CD4-positive, alpha-beta T cell treated with Interleukin-1 beta for 1 hour (primary cell): ENCODE measurements around the gene CFAP107.
"Not testable (repeated sequence)": the region's sequence is repeated elsewhere in the genome, so short reads cannot be mapped to it uniquely, and the experiment has no call there.

ENCODE experiments used
- DNase-seq, 2 donors: peaks; one replicate each; pipeline ENCODE4 v3.0.0-alpha.2; 2020 to 2022

The CFAP107 gene

DNA sequence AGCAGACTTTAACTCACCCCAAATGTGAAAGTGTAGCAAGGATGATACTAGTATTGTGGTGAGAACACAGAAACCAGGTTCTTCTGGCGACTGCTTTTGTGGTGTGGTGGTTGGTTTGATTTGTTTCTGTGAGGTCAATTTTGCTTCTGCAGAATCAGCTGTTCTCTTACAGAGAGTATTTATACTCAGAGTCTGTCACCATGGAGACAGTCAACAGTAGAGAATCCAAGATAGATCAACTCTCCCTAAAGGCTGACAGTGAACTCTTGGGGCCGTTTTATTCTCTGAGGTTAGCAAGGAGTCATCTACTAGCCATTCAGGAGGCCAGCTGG is at the start of gene CFAP107:
Gene CFAP107, plus strand, starts transcription at position 209 of the 332 bp plus-strand sequence. CDS start 231 bp downstream, outside the sequence.
- DNase-seq: no peak

- no peak for DNase-seq
Observed at GRCh38 chr1:12696658-12697057, 49.3 kb upstream of the CFAP107 start.

DNA sequence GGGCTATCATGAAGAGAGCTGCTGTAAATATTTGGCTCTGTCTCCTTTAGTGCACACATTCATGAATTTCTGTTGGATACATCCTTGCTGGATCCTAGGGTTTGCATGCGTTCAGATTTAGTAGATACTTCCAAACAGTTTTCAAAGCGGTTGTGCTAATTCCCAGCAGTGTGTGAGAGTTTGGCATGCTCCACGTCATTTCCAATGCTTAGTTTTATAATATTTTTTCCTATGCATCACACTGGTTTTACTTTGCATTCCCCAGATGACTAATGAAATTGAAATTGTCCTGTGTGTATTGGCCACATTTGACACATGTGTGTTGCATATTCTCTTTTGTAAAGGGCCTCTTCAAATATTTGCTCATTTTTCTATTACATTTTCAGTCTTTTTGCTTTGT is 48.6 kb upstream of the CFAP107 start:
- DNase-seq: no peak

- no peak for DNase-seq
Observed at GRCh38 chr1:12703821-12704451, 42.1 kb upstream of the CFAP107 start.

GRCh38 chr1:12706061-12706460 is 39.9 kb upstream of the CFAP107 start:
- DNase-seq: no peak

DNA sequence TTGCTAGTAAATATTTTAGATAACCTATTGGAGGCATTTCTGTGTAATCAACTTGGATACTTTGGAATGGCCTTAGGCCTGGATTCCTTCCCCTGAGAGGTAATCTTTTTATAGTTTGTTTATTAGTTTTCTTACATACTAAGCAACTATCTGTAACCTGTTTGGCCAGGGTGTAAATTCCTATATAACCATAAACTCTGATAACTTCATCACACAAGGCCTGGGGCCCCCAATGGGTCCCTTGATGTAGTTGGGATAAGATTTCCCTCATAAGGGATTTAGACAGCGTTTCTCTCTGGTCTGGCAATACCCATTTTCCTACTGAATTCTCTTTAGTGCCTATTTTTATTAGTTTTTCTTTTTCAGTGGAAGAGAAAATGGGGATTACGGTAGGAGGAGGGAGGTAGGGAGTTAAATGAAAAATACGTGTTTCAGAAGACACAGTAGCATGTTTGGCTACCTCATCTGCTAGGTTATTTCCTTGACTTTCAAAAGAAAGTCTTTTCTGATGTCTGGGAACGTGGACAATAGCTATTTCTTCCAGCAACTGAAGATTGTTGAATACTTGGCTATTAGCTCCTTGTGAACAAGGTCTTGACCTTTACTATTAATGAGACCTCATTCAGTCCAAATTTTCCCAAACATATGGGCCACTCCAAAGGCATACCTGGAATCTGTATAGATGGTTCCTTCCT is 37.5 kb upstream of the CFAP107 start:
- no peak for DNase-seq

DNA sequence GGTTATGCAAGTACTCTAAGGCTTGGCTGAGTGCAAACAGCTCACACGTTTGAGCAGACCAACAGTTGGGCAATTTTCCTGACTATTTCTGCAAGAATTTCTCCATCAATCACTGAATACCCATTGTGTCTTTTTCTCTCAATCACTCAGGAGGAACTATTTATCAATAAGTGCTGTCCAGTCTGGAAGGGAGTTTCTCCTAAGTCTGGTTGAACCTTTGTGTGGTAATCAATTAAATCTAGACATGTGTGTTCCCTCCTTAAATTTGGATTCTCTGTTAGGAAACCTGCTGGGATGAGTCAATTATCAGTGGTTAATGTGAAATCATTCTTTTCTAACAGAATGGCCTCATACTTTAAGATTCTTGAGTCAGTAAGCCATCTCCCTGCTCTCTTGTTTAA is 36.9 kb upstream of the CFAP107 start:
- no peak for DNase-seq

- no peak for DNase-seq
Observed at GRCh38 chr1:12709696-12710095, 36.3 kb upstream of the CFAP107 start.

DNA sequence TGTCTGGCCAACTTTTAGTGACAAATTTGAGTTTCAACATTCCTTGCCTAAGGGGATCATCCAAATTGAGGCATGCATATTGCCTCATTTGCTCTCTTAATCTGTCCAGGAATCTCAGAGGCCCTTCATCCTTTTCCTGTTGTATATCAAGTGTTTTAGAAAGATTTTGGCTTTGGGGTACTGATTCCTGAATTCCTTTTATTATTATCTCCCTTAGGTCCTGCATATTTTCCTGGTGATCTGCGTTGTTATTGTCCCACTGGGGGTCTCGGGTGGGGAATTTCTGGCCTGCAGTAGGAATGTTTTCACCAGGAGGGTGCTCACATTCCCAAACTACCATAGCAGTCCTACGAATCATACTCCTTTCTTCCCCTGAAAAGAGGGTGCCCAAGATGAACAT is 34.5 kb upstream of the CFAP107 start:
- no peak for DNase-seq

DNA sequence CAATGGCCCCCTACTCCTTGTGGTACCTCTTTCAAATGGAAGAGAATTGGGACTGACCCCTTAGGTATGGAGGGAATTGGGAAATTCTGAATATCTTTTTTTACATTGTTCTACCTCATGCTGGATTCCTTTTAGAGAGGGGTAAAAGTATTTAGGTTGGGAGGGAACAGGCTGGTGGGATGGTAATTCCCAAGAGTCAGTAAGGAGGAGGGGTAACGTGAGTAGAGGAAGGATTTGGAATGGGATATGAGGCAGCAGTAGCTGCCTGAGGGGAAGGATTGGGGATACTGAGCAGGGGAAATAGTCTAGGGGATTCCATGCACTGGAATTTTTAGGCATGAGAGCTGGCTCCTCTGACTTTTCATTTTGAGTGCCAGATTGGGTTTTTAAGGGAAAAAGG is 33.9 kb upstream of the CFAP107 start:
- DNase-seq: no peak

DNA sequence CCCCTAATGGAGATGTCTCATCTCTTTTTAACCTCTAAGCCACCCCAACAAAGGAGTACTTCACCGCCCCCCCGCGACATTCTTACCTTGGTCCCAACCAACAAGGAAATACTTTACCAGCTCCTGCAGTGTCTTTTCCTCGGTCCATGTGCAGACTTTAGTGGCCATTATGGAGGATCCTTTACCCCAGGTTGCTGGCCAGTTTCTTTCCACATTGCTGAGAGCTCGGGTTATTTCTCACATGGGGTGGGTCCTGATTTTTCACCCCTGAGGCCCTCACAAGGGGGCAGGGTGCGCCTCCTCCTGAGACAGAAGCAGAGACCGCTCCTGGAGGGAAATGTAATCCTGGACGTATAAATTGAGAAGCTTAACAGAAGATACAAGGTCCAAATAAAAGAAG is 33.1 kb upstream of the CFAP107 start:
- no peak for DNase-seq

DNA sequence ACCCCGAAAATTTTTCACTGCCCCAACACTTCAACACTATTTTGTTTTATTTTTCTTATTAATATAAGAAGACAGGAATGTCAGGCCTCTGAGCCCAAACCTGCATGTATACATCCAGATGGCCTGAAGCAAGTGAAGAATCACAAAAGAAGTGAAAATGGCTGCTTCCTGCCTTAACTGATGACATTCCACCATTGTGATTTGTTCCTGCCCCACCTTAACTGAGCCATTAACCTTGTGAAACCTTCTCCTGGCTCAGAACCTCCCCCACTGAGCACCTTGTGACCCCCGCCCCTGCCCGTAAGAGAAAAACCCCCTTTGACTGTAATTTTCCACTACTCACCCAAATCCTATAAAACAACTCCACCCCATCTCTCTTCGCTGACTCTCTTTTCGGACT is 32.3 kb upstream of the CFAP107 start:
- not testable (repeated sequence) for DNase-seq

GRCh38 chr1:12714710-12715475 is 31.1 kb upstream of the CFAP107 start:
- no peak for DNase-seq

GRCh38 chr1:12715896-12716437 is 30.0 kb upstream of the CFAP107 start, which contains the start of gene AADACL3:
AADACL3 (plus strand) TSS chr1:12716110; CDS start chr1:12716177, 67 bp downstream.
- no peak for DNase-seq

DNA sequence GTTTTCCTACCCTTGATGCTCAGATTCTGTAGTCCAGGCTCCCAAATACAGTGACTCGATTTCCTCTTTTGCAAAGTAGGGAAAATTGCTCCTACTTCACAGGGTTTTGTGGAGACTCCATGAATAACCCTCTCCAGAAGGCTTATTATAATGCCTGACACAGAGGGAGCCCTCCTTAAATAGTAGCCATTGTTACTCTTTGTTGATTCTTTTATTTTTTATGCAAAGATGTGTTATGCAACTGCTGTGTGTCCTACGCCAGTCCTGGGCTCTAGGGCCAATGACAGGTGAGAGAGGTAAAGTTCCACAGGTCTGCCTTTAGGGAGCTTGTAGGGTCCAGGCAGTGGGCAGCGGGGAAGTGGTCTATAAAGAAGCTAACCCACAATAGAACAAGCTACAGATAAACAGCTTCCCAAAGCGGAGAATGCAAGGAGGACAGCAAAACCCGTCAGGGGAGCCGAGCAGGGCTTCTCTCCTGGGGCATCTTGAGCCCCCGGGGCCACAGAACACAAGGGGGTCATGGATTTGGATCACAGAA is 28.6 kb upstream of the CFAP107 start:
- DNase-seq: no peak

GRCh38 chr1:12722626-12723025 is 23.4 kb upstream of the CFAP107 start:
- DNase-seq: no peak

DNA sequence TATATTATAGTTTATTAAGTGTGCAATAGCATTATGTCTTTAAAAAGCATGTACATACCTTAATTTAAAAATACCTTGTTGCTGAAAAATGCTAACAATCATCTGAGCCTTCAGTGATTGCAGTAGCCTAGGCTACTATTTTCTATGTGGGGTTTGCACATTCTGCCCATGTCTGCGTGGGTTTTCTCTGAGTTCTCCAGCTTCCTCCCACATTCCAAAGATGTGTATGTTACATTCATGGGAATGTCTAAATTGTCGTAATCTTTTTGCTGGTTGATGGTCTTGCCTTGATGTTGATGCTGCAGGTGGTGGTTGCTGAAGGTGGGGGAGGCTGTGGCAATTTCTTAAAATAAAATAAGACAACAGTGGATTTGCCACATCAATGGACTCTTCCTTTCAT is 17.6 kb upstream of the CFAP107 start:
- DNase-seq: no peak

- no peak for DNase-seq
Observed at GRCh38 chr1:12730156-12730555, 15.8 kb upstream of the CFAP107 start.

DNA sequence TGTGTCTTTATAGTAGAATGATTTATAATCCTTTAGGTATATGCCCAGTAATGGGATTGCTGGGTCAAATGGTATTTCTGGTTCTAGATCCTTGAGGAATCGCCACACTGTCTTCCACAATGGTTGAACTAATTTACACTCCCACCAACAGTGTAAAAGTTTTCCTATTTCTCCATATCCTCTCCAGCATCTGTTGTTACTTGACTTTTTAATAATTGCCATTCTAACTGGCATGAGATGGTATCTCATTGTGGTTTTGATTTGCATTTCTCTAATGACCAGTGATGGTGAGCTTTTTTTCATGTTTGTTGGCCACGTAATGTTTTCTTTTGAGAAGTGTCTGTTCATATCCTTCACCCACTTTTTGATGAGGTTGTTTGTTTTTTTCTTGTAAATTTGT is 14.9 kb upstream of the CFAP107 start:
- not testable (repeated sequence) for DNase-seq

GRCh38 chr1:12734651-12735050 is 11.3 kb upstream of the CFAP107 start:
- no peak for DNase-seq

- DNase-seq: no peak
Observed at GRCh38 chr1:12738934-12739333, 7.1 kb upstream of the CFAP107 start.

DNA sequence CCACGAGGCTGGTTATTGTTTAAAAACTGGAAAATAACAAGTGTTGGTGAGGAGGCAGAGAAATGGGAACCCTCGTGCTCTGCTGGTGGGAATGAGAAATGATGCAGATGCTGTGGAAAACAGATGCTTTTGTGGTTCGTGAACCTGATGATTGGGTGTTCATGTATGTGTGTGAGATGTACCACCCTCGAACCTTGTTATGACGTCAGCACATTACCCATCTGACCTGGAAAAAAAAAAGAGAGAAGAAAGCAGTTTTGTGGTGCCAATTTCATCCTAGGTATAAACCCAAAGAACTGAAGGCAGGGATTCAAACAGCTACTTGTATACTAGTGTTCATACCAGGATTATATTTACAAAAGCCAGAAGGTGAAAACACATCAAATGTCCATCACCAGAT is 6.4 kb upstream of the CFAP107 start:
- DNase-seq: no peak

DNA sequence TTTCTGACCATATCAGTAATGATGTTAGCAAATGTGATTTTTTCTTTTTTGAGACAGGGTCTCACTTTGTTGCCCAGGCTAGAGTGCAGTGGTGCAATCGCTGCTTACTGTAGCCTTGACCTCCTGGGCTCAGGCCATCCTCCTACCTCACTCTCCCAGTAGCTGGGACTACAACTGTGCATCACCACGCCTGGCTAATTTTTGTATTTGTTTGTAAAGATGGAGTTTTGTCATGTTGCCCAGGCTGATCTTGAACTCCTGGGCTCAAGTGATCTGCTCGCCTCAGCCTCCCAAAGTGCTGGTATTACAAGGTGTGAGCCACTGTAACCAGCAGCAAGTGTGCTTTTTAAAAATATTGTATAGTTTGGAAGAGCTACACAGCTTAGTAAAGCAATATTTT is 4.1 kb upstream of the CFAP107 start:
- no peak for DNase-seq
